Measurements from ENCODE around the gene FBF1.

GRCh38 chr17:75917141-75917916, 23.5 kb downstream of the FBF1 start:
- TF ChIP-seq CTCF (IDR thresholded peaks at IDR 0.05) (no peak), POLR2A (IDR thresholded peaks at IDR 0.05) (no peak)

All from esophagus squamous epithelium (tissue), 4 donors.